ENCODE results near the gene PCGF6.
"Not testable (repeated sequence)": the region's sequence is repeated elsewhere in the genome, so short reads cannot be mapped to it uniquely, and the experiment has no call there.

PCGF6 gene

GRCh38 chr10:103350517-103351260 lies at the start of gene PCGF6:
PCGF6 (minus strand) TSS chr10:103351140; CDS start chr10:103351066, 74 bp downstream.
- DNase-seq: peak; percentile 54

GRCh38 chr10:103397191-103397825 lies 46.4 kb upstream of the PCGF6 start:
- DNase-seq: no peak

DNA sequence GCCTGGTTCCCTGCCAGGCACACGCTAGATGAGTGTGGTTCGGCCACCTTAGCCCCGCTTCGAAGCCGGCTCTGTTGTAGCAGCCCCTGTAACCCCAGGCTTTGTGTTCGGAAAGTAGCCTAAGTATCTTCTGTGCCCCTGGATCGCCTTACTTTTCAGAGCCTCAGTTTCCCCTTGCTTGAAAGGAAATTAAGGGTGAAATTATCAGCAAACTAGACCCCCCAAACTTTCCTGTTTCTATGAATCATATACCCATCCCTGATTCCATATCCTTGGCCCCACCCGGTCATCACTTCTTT lies 45.8 kb upstream of the PCGF6 start:
- DNase-seq: no peak

DNA sequence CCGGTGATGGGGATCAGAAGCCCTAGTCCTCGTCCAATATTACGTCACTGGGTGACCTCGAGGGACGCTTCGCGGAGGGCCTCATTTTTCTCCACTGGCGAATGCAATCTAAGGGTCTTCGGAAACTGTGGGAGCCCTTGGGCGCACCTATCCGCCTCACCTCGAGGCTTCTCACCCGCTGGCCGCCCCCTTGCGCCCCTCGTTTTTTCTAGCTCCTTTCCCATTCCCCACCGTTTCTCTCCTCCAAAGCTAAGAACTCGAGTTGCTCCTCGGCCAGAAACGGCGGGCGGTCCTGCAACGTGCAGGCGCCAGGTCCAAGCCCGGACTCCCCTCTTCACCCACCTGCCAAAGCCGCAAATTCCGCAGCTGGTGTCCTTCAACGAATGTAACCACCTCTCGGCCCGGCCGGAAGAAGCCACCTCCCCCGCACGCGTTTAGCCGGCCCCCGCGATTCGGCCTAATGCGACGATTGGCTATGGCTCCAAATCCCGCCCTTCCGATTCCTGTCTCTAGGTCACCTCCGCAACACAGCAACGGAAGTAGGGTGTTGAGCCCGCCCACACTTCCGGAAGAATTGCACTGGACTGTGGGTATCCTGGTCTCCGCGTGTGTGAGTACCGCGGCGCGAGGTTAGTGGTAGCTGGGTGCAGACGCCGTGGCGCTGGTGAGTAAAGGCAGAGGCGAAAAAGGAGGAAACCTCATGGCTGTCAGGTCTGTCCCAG lies 45.3 kb upstream of the PCGF6 start, which contains the start of the genes ATP5MK and PDCD11:
TSS of gene ATP5MK (minus strand) at position 409 of the 722 bp plus-strand sequence. CDS start 4,018 bp downstream, outside the sequence.
TSS of gene PDCD11 (plus strand) at position 560 of the 722 bp plus-strand sequence. CDS start 1,801 bp downstream, outside the sequence.
- DNase-seq: peak; percentile 87

- DNase-seq: no peak
Measured at GRCh38 chr10:103395754-103396066, 44.8 kb upstream of the PCGF6 start.

DNA sequence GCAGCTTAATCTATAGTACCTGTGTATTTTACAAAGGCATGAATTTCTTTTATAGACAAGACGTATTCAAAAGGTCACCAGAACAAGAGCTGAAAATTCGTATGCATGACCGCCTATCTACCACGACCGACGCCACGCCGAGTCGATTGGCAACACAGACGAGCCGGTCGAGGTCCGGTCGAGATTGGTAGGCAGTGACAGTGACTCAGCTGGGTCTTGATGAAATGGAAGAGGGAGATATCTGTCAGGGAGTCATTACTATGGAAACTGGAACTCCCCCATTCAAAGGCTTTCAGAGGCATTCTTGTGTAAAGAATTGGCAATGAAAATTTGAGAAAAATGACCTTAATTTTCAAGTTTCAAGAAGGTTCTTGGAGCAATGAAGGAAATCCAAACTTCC lies 43.2 kb upstream of the PCGF6 start:
- no peak for DNase-seq

DNA sequence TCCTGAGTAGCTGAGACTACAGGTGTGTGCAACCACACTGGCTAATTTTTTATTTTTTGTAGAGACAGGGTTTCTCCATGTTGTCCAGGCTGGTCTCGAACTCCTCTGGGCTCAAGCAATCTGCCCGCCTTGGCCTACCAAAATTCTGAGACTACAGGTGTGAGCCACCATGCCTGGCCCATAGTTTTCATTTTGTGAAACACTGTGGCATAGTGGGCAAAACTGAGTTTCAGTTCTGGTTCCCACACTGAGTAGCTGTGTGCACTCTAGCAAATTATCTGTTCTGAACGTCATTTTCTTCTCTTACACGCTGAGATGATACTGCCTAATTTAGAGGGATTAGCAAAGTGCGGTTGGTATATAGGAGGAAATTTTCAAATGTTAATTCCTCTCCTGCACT lies 31.8 kb upstream of the PCGF6 start:
- DNase-seq: no peak

- no peak for DNase-seq
Measured at GRCh38 chr10:103374263-103374662, 23.3 kb upstream of the PCGF6 start.

DNA sequence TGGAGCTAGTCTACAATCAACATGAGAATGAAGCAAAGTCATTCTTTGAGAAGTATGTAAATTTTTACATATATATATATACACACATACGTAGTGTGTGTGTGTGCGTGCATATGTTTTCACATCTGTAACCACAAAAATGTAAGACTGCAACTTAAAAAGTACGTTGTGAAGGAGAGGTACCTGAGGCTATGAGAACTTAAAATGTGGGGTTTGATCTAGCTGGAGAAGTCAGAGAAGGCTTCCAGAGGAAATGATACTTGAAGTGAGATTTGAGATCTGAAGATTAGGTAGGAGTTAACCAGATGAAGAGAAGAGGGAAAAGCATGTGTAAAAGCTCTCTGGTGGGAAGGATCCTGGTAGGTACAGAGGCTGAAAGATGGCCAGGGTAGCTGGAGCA lies 22.6 kb upstream of the PCGF6 start:
- DNase-seq: no peak

DNA sequence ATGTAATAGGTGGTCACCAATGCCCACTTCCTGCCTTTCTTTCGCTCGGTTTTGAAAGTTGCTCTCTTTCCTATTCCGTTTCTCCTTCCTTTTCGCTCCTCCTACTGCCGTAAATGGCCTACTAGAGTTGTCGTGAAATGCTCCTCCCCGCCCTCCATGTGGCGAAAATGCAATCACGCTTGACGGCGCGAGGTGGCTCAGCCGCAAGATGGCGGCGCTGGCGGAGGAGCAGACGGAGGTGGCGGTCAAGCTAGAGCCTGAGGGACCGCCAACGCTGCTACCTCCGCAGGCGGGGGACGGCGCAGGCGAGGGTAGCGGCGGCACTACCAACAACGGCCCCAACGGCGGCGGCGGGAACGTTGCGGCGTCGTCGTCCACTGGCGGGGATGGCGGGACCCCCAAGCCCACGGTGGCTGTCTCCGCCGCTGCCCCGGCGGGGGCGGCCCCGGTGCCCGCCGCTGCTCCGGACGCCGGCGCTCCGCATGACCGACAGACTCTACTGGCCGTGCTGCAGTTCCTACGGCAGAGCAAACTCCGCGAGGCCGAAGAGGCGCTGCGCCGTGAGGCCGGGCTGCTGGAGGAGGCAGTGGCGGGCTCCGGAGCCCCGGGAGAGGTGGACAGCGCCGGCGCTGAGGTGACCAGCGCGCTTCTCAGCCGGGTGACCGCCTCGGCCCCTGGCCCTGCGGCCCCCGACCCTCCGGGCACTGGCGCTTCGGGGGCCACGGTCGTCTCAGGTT lies 17.0 kb upstream of the PCGF6 start, which contains the start of gene TAF5:
TSS of gene TAF5 (plus strand) at position 195 of the 737 bp plus-strand sequence. CDS start at position 209, 14 bp downstream.
- peak; percentile 80 for DNase-seq

DNA sequence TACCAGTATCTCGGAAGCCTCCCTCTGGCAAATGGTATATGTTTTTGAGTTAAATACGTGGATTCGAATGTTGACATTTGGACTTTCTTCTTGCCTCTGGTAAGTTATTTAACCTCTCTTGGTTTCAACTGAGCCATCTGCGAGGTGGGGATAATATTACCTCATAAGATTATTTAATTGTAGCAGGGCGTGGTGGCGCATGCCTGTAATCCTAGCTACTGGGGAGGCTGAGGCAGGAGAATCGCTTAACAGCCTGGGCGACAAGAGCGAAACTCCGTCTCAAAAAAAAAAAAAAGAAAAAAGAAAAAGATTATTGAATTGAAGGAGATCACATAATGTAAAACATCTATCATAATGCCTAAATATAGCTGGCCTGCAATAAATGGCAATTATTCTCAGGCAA lies 16.4 kb upstream of the PCGF6 start:
- peak; percentile 14 for DNase-seq

- not testable (repeated sequence) for DNase-seq
Measured at GRCh38 chr10:103360791-103361190, 9.9 kb upstream of the PCGF6 start.

DNA sequence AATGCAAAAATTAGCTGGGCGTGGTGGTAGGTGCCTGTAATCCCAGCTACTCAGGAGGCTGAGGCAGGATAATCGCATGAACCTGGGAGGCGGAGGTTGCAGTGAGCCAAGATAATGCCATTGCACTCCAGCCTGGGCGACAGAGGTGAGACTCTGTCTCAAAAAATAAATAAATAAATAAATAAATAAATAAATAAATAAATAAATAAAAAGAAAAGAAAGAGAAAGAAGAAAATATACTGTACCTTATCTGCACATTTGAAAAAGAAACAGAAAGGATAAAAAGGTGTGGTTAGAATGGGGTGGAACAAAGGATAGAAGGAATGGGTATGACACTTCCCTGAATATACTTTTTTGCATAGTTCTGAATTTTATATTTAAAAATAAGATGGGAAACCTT lies 8.6 kb upstream of the PCGF6 start:
- not testable (repeated sequence) for DNase-seq

DNA sequence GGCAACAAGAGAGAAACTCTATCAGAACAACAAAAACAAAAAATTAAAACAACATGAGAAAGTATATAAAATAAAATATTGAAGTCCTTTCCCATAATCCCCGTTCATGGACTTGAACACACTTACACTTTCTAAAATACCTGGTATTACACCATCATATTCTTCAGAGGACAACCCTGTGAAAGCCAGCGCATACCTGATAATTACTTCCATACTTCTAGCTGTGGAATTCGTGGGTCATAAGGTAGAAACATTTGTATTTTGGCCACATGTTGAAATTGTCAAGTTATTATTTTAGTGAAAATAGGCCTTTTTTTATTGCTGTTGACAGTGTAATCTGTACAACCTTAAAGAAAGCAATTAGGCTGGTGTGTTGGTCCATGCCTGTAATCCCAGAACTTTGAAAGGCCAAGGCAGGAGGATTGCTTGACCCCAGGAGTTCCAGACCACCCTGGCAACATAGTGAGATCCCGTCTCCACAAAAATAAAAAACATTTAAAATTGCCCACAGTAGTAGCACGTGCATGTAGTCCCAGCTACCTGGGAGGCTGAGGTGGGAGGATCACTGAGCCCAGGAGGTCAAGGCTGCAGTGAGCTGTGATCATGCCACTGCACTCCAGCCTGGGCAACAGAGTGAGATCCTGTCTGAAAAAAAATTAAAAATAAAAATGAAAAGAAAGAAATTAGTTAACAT lies 5.1 kb upstream of the PCGF6 start:
- no peak for DNase-seq

GRCh38 chr10:103354567-103354966 lies 3.6 kb upstream of the PCGF6 start:
- DNase-seq: not testable (repeated sequence)

GRCh38 chr10:103353281-103353680 lies 2.3 kb upstream of the PCGF6 start:
- DNase-seq: no peak

GRCh38 chr10:103350175-103350516 lies 794 bp downstream of the PCGF6 start:
- DNase-seq: no peak

DNA sequence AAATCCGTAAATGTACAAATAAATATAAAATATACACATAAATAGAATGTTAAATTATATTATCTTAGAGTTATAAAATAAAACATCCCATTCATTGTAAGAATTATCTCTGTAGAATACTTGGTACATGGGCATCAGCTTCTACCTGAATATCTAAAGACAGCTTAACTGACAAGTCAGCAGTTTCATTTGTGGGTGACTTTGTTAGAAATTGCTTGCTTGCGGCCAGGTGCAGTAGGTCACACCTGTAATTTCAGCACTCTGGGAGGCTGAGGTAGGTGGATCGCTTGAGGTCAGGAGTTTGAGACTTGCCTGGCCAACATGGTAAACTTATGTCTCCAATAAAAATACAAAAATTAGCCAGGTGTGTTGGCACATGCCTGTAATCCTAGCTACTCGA lies 14.6 kb downstream of the PCGF6 start:
- DNase-seq: no peak

- no peak for DNase-seq
Measured at GRCh38 chr10:103334567-103334966, 16.4 kb downstream of the PCGF6 start.

GRCh38 chr10:103333934-103334520 lies 16.9 kb downstream of the PCGF6 start:
- DNase-seq: no peak

DNA sequence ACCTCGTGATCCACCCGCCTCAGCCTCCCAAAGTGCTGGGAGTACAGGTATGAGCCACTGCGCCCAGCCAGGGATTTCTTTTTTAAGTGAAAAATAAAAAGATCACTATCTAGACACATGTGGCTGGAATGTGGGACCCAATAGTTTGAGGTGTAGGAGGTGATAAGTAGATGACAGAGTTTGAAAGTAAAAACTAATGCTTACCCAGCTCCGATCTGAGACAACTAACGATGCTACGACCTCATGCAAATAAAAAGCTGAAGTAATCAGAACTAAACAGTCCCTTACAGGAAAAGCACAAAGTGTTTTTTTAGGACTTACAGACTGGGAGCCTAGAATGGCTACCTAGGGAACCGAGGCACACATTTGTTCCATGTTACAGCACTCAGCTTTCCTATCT lies 23.0 kb downstream of the PCGF6 start:
- no peak for DNase-seq

- no peak for DNase-seq
Measured at GRCh38 chr10:103316087-103316486, 34.9 kb downstream of the PCGF6 start.

All from NCI-H2171 (cell line).